ENCODE results near the gene MRPL38.

Gene MRPL38

GRCh38 chr17:75895370-75896155 is 9.1 kb downstream of the MRPL38 start:
- DNase-seq = peak; percentile 45

GRCh38 chr17:75894049-75894733 is 10.5 kb downstream of the MRPL38 start:
- DNase-seq = no peak

- DNase-seq = no peak
Observed at GRCh38 chr17:75893305-75894048, 11.2 kb downstream of the MRPL38 start.

GRCh38 chr17:75892556-75893224 is 12.0 kb downstream of the MRPL38 start:
- no peak for DNase-seq

GRCh38 chr17:75891605-75892555 is 12.8 kb downstream of the MRPL38 start:
- DNase-seq = no peak

- no peak for DNase-seq
Observed at GRCh38 chr17:75891022-75891604, 13.6 kb downstream of the MRPL38 start.

- DNase-seq = no peak
Observed at GRCh38 chr17:75889454-75889853, 15.2 kb downstream of the MRPL38 start.

GRCh38 chr17:75888484-75888883 is 16.2 kb downstream of the MRPL38 start:
- DNase-seq = no peak

GRCh38 chr17:75885860-75886259 is 18.8 kb downstream of the MRPL38 start:
- DNase-seq = peak; percentile 13

- DNase-seq = peak; percentile 29
Observed at GRCh38 chr17:75885431-75885830, 19.3 kb downstream of the MRPL38 start.

- DNase-seq = no peak
Observed at GRCh38 chr17:75881678-75882454, 22.8 kb downstream of the MRPL38 start.

- no peak for DNase-seq
Observed at GRCh38 chr17:75880266-75880665, 24.4 kb downstream of the MRPL38 start.

GRCh38 chr17:75878174-75878998 is 26.3 kb downstream of the MRPL38 start, which contains the start of gene TRIM47:
TRIM47 (minus strand) TSS chr17:75878581; CDS start chr17:75878548, 33 bp downstream.
- DNase-seq = peak; percentile 55

- DNase-seq = peak; percentile 70
Observed at GRCh38 chr17:75877752-75878173, 26.9 kb downstream of the MRPL38 start.

- peak; percentile 71 for DNase-seq
Observed at GRCh38 chr17:75876938-75877751, 27.5 kb downstream of the MRPL38 start.

- no peak for DNase-seq
Observed at GRCh38 chr17:75876190-75876937, 28.3 kb downstream of the MRPL38 start.

- DNase-seq = no peak
Observed at GRCh38 chr17:75875940-75876189, 28.8 kb downstream of the MRPL38 start.

All from inflammatory macrophage treated with lipopolysaccharide for 4 hours (primary cell).